SK-N-SH treated with all-trans-retinoic acid at 6 μM for 48 hours (cell line): ENCODE data around the gene AREL1.

Experiments used
- ATAC-seq: fragments of 200-7000 bp; cut with Tn5 transposase; 3 replicates; pipeline ENCODE4 v1.9.1; 2020; ENCODE audit warnings: mild to moderate bottlenecking, moderate library complexity
- ARNTL ChIP-seq: fragments of 450-650 bp; formaldehyde crosslinking; IDR thresholded peaks from 2 replicates; pipeline ENCODE4 v1.5.0; 2020; ENCODE audit warnings: low read depth, mild to moderate bottlenecking, moderate library complexity, borderline replicate concordance
- BACH2 ChIP-seq: fragments of 250-450 bp; sonication (Bioruptor Pico); IDR thresholded peaks from 2 replicates; pipeline ENCODE4 v1.9.0; 2021; ENCODE audit warnings: mild to moderate bottlenecking, borderline replicate concordance
- CREB5 ChIP-seq: fragments of 250-450 bp; sonication (Bioruptor Pico); IDR thresholded peaks from 2 replicates; pipeline ENCODE4 v1.5.1; 2020; ENCODE audit warnings: low read depth, mild to moderate bottlenecking, moderate library complexity
- CSDC2 ChIP-seq: fragments of 250-450 bp; sonication (Bioruptor Pico); IDR thresholded peaks from 2 replicates; pipeline ENCODE4 v1.5.0; 2020; ENCODE audit warnings: mild to moderate bottlenecking, moderate library complexity
- ESRRG ChIP-seq: fragments of 250-450 bp; sonication (Bioruptor Pico); IDR thresholded peaks from 2 replicates; pipeline ENCODE4 v1.6.1; 2021; ENCODE audit warnings: mild to moderate bottlenecking
- GLIS3 ChIP-seq: fragments of 250-450 bp; sonication (Bioruptor Pico); IDR thresholded peaks from 2 replicates; pipeline ENCODE4 v1.5.0; 2020; ENCODE audit warnings: mild to moderate bottlenecking, moderate library complexity
- ISL1 ChIP-seq: fragments of 250-450 bp; sonication (Bioruptor Pico); IDR thresholded peaks from 2 replicates; pipeline ENCODE4 v2.1.2; 2022; ENCODE audit warnings: mild to moderate bottlenecking, moderate library complexity
- OSR1 ChIP-seq: fragments of 250-450 bp; sonication (Bioruptor Pico); IDR thresholded peaks from 2 replicates; pipeline ENCODE4 v1.8.0; 2022; ENCODE audit warnings: moderate library complexity, mild to moderate bottlenecking, inconsistent platforms
- PATZ1 ChIP-seq: fragments of 250-450 bp; sonication (Bioruptor Pico); IDR thresholded peaks from 2 replicates; pipeline ENCODE4 v1.8.0; 2020; ENCODE audit warnings: mild to moderate bottlenecking, moderate library complexity, borderline replicate concordance
- PPARA ChIP-seq: fragments of 250-450 bp; sonication (Bioruptor Pico); IDR thresholded peaks from 2 replicates; pipeline ENCODE4 v1.5.0; 2020; ENCODE audit warnings: mild to moderate bottlenecking, borderline replicate concordance
- RARB ChIP-seq: fragments of 250-450 bp; sonication (Bioruptor Pico); IDR thresholded peaks from 2 replicates; pipeline ENCODE4 v1.8.0; 2021; ENCODE audit warnings: mild to moderate bottlenecking, moderate library complexity
- SNAI2 ChIP-seq: fragments of 250-450 bp; sonication (Bioruptor Pico); IDR thresholded peaks from 2 replicates; pipeline ENCODE4 v1.5.0; 2020; ENCODE audit warnings: mild to moderate bottlenecking, moderate library complexity
- TCF4 ChIP-seq: fragments of 250-450 bp; sonication (Bioruptor Pico); IDR thresholded peaks from 2 replicates; pipeline ENCODE4 v1.8.0; 2021; ENCODE audit warnings: mild to moderate bottlenecking, moderate library complexity, borderline replicate concordance
- TOX ChIP-seq: fragments of 250-450 bp; sonication (Bioruptor Pico); IDR thresholded peaks from 2 replicates; pipeline ENCODE4 v1.8.0; 2021; ENCODE audit warnings: mild to moderate bottlenecking, moderate library complexity, borderline replicate concordance
- TSHZ2 ChIP-seq: fragments of 250-450 bp; sonication (Bioruptor Pico); IDR thresholded peaks from 2 replicates; pipeline ENCODE4 v1.5.0; 2020; ENCODE audit warnings: mild to moderate bottlenecking, moderate library complexity
- ZC3H10 ChIP-seq: fragments of 250-450 bp; sonication (Bioruptor Pico); IDR thresholded peaks from 2 replicates; pipeline ENCODE4 v1.5.1; 2021; ENCODE audit warnings: mild to moderate bottlenecking, moderate library complexity
- ZFP3 ChIP-seq: fragments of 250-450 bp; sonication (Bioruptor Pico); IDR thresholded peaks from 2 replicates; pipeline ENCODE4 v1.5.0; 2020; ENCODE audit warnings: mild to moderate bottlenecking, moderate library complexity
- ZFP30 ChIP-seq: fragments of 450-650 bp; formaldehyde crosslinking; IDR thresholded peaks from 2 replicates; pipeline ENCODE4 v1.5.0; 2022; ENCODE audit warnings: mild to moderate bottlenecking, moderate library complexity
- ZNF565 ChIP-seq: fragments of 450-650 bp; formaldehyde crosslinking; conservative IDR thresholded peaks from 2 replicates; pipeline ENCODE4 v1.5.0; 2020; ENCODE audit warnings: low read depth, mild to moderate bottlenecking, moderate library complexity
- ZNF70 ChIP-seq: fragments of 450-650 bp; formaldehyde crosslinking; IDR thresholded peaks from 2 replicates; pipeline ENCODE4 v1.5.0; 2020; ENCODE audit warnings: mild to moderate bottlenecking, moderate library complexity
- ZNF8 ChIP-seq: fragments of 450-650 bp; formaldehyde crosslinking; IDR thresholded peaks from 2 replicates; pipeline ENCODE4 v1.5.0; 2020; ENCODE audit warnings: mild to moderate bottlenecking, moderate library complexity
- TF ChIP-seq, protein P1 (sequence below): fragments of 250-450 bp; sonication (Bioruptor Pico); IDR thresholded peaks from 2 replicates; pipeline ENCODE4 v1.5.1; 2021; ENCODE audit warnings: mild to moderate bottlenecking, moderate library complexity

The AREL1 gene

DNA sequence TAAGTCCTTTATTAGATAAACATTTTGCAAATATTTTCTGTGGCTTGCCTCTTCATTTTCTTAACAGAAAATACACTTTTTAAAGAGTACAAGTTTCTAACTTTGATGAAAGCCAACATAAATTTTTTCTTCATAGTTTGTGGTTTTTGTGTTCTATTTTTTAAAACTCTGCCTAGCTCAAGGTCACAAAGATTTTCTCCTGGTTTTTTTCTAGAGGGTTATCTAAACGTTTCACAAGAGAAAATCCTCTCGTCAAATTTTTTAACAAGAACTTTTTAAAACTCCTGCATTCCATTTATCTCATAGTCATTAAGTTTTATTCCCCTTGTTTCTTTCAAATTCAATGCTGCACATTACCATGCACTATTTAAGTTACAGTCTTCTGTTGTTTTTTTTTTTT is 8.2 kb downstream of the AREL1 start:
- TF ChIP-seq ZNF565: no peak
- no peak for ATAC-seq

GRCh38 chr14:74703043-74703442 is 9.8 kb downstream of the AREL1 start:
- no peak for ATAC-seq
- no peak for TF ChIP-seq ESRRG
- no peak for TF ChIP-seq ZFP3 (CRISPR knock-in tag)
- TF ChIP-seq TCF4 (CRISPR knock-in tag): no peak
- no peak for TF ChIP-seq ZNF70 (CRISPR knock-in tag)
- TF ChIP-seq TSHZ2 (CRISPR knock-in tag): no peak
- TF ChIP-seq ZNF8 (CRISPR knock-in tag): no peak
- TF ChIP-seq ISL1 (CRISPR knock-in tag): no peak
- TF ChIP-seq GLIS3: no peak
- no peak for TF ChIP-seq CREB5 (CRISPR knock-in tag)
- no peak for TF ChIP-seq TOX (CRISPR knock-in tag)
- TF ChIP-seq RARB: no peak
- no peak for TF ChIP-seq ZC3H10
- TF ChIP-seq BACH2 (CRISPR knock-in tag): no peak
- TF ChIP-seq ARNTL: no peak
- no peak for TF ChIP-seq PPARA (CRISPR knock-in tag)
- TF ChIP-seq ZNF565: no peak
- TF ChIP-seq SNAI2 (CRISPR knock-in tag): no peak
- no peak for TF ChIP-seq CSDC2 (CRISPR knock-in tag)
- no peak for TF ChIP-seq OSR1 (CRISPR knock-in tag)

- ATAC-seq: no peak
- TF ChIP-seq, protein P1, sequence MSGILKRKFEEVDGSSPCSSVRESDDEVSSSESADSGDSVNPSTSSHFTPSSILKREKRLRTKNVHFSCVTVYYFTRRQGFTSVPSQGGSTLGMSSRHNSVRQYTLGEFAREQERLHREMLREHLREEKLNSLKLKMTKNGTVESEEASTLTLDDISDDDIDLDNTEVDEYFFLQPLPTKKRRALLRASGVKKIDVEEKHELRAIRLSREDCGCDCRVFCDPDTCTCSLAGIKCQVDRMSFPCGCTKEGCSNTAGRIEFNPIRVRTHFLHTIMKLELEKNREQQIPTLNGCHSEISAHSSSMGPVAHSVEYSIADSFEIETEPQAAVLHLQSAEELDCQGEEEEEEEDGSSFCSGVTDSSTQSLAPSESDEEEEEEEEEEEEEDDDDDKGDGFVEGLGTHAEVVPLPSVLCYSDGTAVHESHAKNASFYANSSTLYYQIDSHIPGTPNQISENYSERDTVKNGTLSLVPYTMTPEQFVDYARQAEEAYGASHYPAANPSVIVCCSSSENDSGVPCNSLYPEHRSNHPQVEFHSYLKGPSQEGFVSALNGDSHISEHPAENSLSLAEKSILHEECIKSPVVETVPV (CRISPR knock-in tag): no peak
Measured at GRCh38 chr14:74702293-74702692, 10.6 kb downstream of the AREL1 start.

GRCh38 chr14:74698465-74698864 is 14.4 kb downstream of the AREL1 start:
- TF ChIP-seq GLIS3 (no peak), PATZ1 (CRISPR knock-in tag) (no peak), BACH2 (CRISPR knock-in tag) (no peak), ZNF70 (CRISPR knock-in tag) (no peak), ZNF8 (CRISPR knock-in tag) (no peak), ESRRG (no peak), CREB5 (CRISPR knock-in tag) (no peak), ZFP30 (CRISPR knock-in tag) (no peak), ARNTL (no peak), CSDC2 (CRISPR knock-in tag) (no peak), RARB (no peak), PPARA (CRISPR knock-in tag) (no peak), ZC3H10 (no peak), SNAI2 (CRISPR knock-in tag) (no peak), TCF4 (CRISPR knock-in tag) (no peak), TSHZ2 (CRISPR knock-in tag) (no peak), TOX (CRISPR knock-in tag) (no peak)
- TF ChIP-seq, protein P1 (CRISPR knock-in tag): no peak

More at GRCh38 chr14:74698465-74698864, 14.4 kb downstream of the AREL1 start:
- no peak for ATAC-seq
